Activated T-helper 1 cell treated with anti-CD3 and anti-CD28 coated beads, Interleukin-2, amount 50 U/mL, for 16 hours (primary cell): ENCODE results near the gene ACBD4.
"Not testable (repeated sequence)": the region's sequence is repeated elsewhere in the genome, so short reads cannot be mapped to it uniquely, and the experiment has no call there.

Source experiments
- DNase-seq, 2 donors: peaks; one replicate each; pipeline ENCODE4 v3.0.0-alpha.2; 2020; ENCODE audit warnings: low read depth in 1 of 2, low spot score in 1 of 2

The ACBD4 gene

DNA sequence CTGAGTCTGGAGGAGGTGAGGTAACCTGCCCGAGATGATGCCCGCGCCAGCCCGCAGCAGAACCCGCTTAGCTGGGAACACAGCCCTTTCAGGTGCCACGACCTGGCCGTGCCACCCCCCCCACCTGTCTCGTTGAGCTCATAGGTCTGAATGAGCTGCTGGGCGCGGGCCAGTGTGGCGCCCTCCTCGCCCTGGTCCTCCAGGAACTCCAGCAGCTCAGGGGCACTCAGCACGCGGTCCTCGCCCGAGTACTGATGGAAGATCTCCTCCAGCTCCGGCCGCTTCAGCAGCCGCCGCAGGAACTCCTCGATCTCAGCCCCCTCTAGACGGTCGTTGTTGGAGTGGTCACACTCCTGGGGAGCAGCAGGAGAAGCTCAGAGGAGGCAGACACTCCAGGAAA lies 16.8 kb upstream of the ACBD4 start:
- no peak for DNase-seq

- DNase-seq = no peak
Observed at GRCh38 chr17:45119964-45120363, 15.5 kb upstream of the ACBD4 start.

- DNase-seq = no peak
Observed at GRCh38 chr17:45120558-45120957, 14.9 kb upstream of the ACBD4 start.

GRCh38 chr17:45121055-45121454 lies 14.4 kb upstream of the ACBD4 start:
- no peak for DNase-seq

- no peak for DNase-seq
Observed at GRCh38 chr17:45123076-45123770, 12.3 kb upstream of the ACBD4 start.

GRCh38 chr17:45123930-45124796 lies 11.3 kb upstream of the ACBD4 start:
- DNase-seq = no peak

- not testable (repeated sequence) for DNase-seq
Observed at GRCh38 chr17:45124797-45125122, 10.7 kb upstream of the ACBD4 start.

DNA sequence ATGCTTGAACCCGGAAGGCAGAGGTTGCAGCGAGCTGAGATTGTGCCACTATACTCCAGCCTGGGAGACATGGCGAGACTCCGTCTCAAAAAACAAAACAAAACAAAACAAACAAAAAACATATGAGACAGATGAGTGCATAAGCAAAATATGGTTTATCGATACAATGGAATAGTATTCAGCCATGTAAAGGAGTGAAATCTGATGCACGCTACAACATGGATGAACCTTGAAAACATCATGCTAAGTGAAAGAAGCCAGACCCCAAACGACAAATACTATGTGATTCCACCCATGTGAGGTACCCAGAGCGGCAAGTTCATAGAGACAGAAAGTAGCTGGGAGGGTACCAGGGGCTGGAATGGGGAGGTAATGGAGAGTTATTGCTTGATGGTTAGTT lies 10.0 kb upstream of the ACBD4 start:
- no peak for DNase-seq

DNA sequence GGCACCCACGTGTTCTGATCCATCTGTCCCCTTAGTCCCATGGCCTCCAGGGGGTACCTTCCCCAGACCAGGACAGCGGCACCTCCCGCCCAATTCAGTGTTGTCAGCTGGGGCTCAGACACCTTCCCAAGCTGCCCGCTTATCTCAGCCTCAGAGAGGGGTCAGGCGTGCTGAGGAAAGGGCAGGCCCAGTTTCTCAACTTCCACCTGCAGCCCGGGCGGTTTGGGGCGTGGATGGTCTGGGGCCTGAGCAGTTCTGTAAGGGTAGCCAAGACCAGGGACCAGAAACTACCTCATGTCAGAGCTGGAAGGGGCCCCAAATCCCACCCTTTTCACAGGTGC lies 8.3 kb upstream of the ACBD4 start:
- no peak for DNase-seq

DNA sequence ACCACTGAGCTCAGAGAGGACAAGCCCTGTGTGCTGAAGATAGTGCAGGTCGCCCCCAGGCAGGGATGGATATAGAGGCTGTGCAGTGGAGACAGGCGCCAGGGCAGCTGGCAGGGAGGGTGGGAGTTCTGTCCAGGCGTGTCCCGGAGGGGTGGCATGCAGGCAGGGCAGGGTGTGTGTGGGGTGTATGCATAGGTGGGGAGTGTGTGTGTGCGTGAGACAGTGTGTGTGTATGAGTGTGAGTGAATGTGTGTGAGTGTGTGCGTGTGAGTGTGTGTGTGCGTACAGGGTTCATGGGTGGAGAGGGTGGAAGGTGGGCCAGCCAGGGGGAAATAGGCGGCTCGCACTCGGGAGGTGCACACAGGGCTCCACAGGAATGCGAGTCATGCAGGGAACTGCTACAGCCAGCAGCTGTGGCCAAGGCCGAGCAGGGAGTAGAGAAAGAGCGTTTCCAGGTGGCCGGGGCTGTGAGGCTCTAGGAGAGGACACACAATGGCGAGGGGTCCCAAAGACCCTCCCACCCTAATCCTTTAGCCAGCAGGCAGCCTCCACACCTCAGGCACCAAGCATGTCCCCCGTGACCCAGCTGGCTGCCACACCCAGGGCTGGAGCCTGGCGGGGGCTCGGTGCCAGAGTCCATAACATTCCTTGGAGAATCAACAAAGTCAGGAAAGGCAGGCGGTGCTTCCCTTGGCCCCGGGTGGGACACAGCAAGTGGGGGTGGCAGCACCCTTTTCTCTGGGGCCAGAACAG lies 7.8 kb upstream of the ACBD4 start:
- no peak for DNase-seq

DNA sequence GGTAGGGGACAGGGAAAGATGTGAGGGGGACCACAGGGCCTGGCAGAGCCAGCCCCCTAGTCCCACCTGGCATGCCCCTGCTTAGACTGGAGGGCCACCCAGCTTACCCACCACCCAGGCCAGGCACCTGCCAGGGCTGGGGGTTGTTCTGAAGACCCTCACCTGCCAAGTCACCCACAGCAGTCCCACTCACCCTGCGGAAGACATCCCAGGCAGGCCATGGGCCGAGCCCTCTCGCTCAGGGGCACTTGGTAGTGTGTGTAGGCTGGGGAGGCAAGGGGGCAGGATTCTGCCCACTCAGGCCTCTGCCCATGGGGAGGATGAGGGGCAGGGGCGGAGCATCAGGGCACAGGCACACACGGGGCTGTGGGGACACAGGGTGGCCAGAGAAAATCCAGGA lies 7.2 kb upstream of the ACBD4 start:
- no peak for DNase-seq

- no peak for DNase-seq
Observed at GRCh38 chr17:45128989-45129388, 6.5 kb upstream of the ACBD4 start.

- no peak for DNase-seq
Observed at GRCh38 chr17:45129426-45129939, 6.0 kb upstream of the ACBD4 start.

- DNase-seq = no peak
Observed at GRCh38 chr17:45129940-45130680, 5.4 kb upstream of the ACBD4 start.

- DNase-seq = no peak
Observed at GRCh38 chr17:45130681-45131615, 4.5 kb upstream of the ACBD4 start.

DNA sequence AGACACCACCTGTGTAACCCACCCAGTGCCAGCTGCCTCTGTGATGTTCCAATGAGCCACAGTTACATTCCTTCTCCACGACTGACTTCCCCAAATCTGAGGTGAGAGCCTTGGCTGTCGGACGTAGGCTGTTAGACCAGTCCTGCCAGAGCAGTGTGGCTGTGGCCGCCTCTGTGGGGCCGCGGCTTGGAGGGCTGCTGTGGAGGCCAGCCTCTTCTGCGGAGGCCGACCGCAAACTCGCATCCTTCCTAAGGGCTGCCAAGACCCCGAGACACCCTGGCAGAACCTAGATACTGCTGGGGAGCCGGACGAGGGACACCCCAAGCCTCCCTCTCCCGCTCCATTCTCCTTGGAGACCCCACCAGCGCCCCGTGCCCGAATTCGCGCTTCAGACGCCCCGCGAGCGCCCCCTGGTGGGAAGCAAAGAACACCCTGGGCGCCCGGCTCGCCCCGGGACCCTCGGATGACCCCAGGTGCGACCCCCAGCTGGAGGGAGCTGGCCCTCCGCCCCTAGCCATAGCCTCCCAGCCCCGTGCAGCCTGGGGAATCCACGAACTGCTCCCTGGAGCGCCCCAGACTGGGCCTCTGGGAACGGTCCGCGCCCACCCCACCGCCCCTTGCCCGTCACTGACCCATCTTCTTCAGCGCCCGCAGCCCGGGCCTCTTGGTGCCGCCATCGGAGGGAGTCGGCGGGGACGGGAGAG lies 3.7 kb upstream of the ACBD4 start:
- peak in 1 of 2 donors; percentile 37 for DNase-seq

GRCh38 chr17:45132320-45132571 lies 3.2 kb upstream of the ACBD4 start, which contains the start of gene PLCD3:
Gene PLCD3 (minus strand): TSS chr17:45132515. CDS start chr17:45132410, 105 bp downstream.
- DNase-seq = no peak

GRCh38 chr17:45132572-45133463 lies 2.7 kb upstream of the ACBD4 start:
- DNase-seq = peak; percentile 52 to 56
